Activated T-cell treated with anti-CD3 and anti-CD28 coated beads, Interleukin-2, amount 50 U/mL, for 72 hours (primary cell): Measurements from ENCODE around the gene ETS1. TPM values are rescaled to one million over a fixed set of nuclear protein-coding genes. Genes with fewer than 3 reads are reported as not detected.
"Not testable (repeated sequence)": the region's sequence is repeated elsewhere in the genome, so short reads cannot be mapped to it uniquely, and the experiment has no call there.

Source experiments
- ATAC-seq, 2 donors: fragments of 150-1000 bp; cut with Tn5 transposase; replicated peaks in 1 of 2; 2 replicates each; pipeline ENCODE4 v1.10.0; 2021; ENCODE audit warnings: moderate library complexity in 2 of 2, mild to moderate bottlenecking in 1 of 2
- DNase-seq, 2 donors: peaks; one replicate each; pipeline ENCODE4 v3.0.0; 2021 to 2022; ENCODE audit warnings: mixed read lengths in 1 of 2
- H3K27ac Mint-ChIP-seq: one replicate; pipeline ENCODE4 v1.8.0; 2022; ENCODE audit warnings: mild to moderate bottlenecking, moderate library complexity, mixed read lengths
- H3K27me3 Mint-ChIP-seq: one replicate; pipeline ENCODE4 v1.8.0; 2022; ENCODE audit warnings: low read depth, mixed read lengths
- H3K36me3 Mint-ChIP-seq, 2 donors: one replicate each; pipeline ENCODE4 v1.8.0; 2022; ENCODE audit warnings: mixed read lengths in 2 of 2, mild to moderate bottlenecking in 1 of 2; ENCODE audit not compliant: insufficient read depth in 2 of 2
- H3K4me1 Mint-ChIP-seq: one replicate; pipeline ENCODE4 v1.8.0; 2022; ENCODE audit warnings: low read depth, mixed read lengths
- H3K4me3 Mint-ChIP-seq, 2 donors: one replicate each; pipeline ENCODE4 v1.8.0; 2022; ENCODE audit warnings: mild to moderate bottlenecking in 2 of 2, mixed read lengths in 2 of 2, moderate library complexity in 2 of 2
- H3K9me3 Mint-ChIP-seq, 2 donors: one replicate each; pipeline ENCODE4 v1.8.0; 2022; ENCODE audit warnings: mixed read lengths in 2 of 2
- total RNA-seq, 2 donors: library from RNA; stranded (reverse); gene quantifications; one replicate each; pipeline ENCODE4 v1.2.3, GENCODE V29; 2022

ETS1 gene
- total RNA-seq, 2 donors from 2014 or later: 713 to 736 TPM

DNA sequence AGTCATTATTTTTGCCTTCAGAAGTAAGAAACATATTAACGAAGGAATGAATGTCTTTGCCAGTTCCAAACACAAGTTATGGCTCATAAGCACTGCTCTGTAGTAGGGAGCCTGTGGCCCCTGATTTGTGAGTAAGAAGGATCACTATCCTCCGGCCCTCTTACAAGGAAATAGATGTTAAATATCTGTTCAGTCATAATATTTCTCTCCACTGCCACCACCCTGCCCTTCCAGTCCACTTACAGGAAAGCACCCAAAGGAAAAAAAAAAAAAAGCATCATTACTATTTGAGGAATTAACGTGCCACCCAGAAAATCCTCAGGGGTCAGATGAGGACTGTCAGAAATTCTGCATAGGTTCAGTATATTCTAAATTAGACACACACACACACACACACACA, 123.4 kb downstream of the ETS1 start:
- H3K27ac Mint-ChIP-seq: peak overlapping the region; percentile 100
- no peak for DNase-seq
- H3K4me3 Mint-ChIP-seq: peak overlapping the region; percentile 80 to 95
- ATAC-seq: no peak
- no peaks in the 10 kb centered on the region for H3K27me3 Mint-ChIP-seq
- peaks cover 49 to 87% of the 10 kb centered on the region in 2 donors for H3K36me3 Mint-ChIP-seq
- peaks cover 86% of the 10 kb centered on the region for H3K4me1 Mint-ChIP-seq
- H3K9me3 Mint-ChIP-seq: no peaks in the 10 kb centered on the region

DNA sequence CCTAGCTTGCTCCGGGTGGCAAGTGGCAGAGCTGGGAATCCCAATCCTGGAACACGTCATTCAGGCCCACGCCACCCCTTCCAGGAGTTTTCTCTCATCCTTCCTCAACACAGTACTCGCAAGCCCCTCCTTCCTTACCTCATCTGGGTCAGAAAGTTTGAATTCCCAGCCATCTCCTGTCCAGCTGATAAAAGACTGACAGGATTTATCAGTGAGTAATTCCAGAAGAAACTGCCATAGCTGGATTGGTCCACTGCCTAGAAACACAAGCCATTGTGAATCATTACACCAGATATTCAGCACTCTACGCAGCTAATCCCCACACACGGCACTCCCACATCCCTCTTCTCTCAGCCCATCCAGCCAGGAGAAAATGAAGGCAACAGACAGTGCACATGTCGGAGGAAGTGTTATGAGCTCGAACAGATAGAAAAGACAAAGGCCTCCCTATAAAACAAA, 124.0 kb downstream of the ETS1 start:
- DNase-seq (no peak), ATAC-seq (no peak)
- H3K36me3 Mint-ChIP-seq: peaks cover 46 to 84% of the 10 kb centered on the region in 2 donors
- H3K9me3 Mint-ChIP-seq: no peaks in the 10 kb centered on the region
- H3K27ac Mint-ChIP-seq: peak overlapping the region; percentile 100
- H3K27me3 Mint-ChIP-seq: no peaks in the 10 kb centered on the region
- peak overlapping the region; percentile 34 to 40 for H3K4me3 Mint-ChIP-seq
- peaks cover 80% of the 10 kb centered on the region for H3K4me1 Mint-ChIP-seq

DNA sequence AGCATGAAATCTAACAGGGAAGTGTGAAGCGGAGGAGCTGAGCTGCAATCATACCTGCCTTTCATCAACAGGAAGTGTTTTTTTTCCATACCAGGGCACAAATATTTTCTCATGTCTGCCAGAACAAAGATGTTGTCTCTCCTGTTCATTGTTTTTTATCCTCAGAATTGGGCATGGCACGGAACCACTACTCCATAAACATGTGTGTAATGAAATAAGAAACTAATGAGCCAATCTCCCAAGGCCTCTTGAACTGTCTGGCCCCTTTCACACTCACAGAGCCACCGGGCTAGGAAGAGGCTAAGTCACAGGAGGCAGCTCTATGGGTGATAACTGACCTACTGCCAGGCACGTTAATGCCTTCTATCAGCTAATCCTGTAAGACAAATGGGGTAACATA, 124.4 kb downstream of the ETS1 start:
- Mint-ChIP-seq H3K36me3 (peaks cover 44 to 81% of the 10 kb centered on the region in 2 donors), H3K9me3 (no peaks in the 10 kb centered on the region), H3K27me3 (no peaks in the 10 kb centered on the region), H3K4me1 (peaks cover 75% of the 10 kb centered on the region), H3K4me3 (peak overlapping the region in 1 of 2 donors; percentile 46), H3K27ac (peak overlapping the region; percentile 100)
- no peak for ATAC-seq
- no peak for DNase-seq

DNA sequence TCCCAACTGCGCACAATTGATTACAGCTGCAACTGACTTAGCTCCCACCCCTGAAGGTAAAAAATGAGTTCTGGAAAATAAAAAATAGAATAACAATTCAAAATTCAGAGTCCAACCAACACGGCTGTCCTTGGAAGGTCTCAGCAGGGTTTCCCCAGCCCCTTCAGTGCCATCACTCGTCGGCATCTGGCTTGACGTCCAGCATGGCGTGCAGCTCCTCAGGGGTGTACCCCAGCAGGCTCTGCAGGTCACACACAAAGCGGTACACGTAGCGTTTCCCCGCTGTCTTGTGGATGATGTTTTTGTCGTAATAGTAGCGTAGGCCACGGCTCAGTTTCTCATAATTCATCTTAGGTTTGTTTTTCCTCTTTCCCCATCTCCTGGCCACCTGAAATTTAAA, 125.2 kb downstream of the ETS1 start:
- Mint-ChIP-seq H3K27ac (peak overlapping the region; percentile 100), H3K4me3 (no peak overlapping the region), H3K36me3 (peaks cover 41 to 78% of the 10 kb centered on the region in 2 donors), H3K4me1 (peaks cover 70% of the 10 kb centered on the region), H3K9me3 (no peaks in the 10 kb centered on the region), H3K27me3 (no peaks in the 10 kb centered on the region)
- no peak for DNase-seq
- no peak for ATAC-seq

DNA sequence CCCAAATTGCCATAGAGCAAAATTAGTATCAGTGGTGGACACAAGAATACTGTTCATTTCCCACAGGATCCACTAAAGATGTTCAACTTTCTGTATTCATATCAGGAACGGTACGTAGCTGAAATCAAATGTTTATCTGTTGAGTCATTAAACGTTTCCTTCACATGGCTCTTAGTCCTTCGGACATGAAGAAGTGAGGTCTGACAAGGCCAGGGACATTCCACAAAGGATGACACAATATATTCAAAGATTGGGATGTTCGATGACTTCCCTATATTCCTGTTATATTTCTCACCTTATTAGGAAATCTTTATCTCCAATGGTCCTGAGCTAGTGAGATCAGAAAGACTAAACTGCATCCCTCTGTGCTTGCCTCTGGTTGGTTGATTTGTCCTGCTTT, 129.0 kb downstream of the ETS1 start:
- DNase-seq (no peak), ATAC-seq (no peak)
- Mint-ChIP-seq H3K4me1 (peaks cover 68% of the 10 kb centered on the region), H3K4me3 (no peak overlapping the region), H3K9me3 (no peaks in the 10 kb centered on the region), H3K36me3 (peaks cover 24 to 54% of the 10 kb centered on the region in 2 donors), H3K27me3 (no peaks in the 10 kb centered on the region), H3K27ac (no peak overlapping the region)

DNA sequence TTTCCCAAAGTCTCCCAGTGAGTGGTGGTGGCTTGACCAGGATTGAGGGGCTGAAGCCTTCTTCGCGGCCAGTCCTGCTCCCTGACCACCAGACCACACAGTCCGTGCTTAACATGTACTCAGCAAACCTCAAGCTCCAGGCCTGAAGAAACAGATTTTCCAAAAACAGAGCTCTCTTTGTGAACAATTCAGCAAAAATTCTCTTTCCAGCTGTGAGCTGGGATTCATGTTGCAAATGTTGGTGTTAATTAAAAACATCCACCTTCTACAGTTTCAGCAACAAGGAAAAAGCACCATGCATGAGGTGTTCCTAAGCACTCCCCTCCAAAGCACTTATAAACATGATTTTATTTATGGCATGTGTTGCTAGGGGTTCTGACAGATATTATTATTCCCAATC, 129.5 kb downstream of the ETS1 start:
- DNase-seq (no peak), ATAC-seq (no peak)
- H3K27me3 Mint-ChIP-seq: no peaks in the 10 kb centered on the region
- H3K9me3 Mint-ChIP-seq: no peaks in the 10 kb centered on the region
- H3K4me1 Mint-ChIP-seq: peaks cover 68% of the 10 kb centered on the region
- H3K27ac Mint-ChIP-seq: peak overlapping the region; percentile 91
- no peak overlapping the region for H3K4me3 Mint-ChIP-seq
- H3K36me3 Mint-ChIP-seq: peaks cover 19 to 49% of the 10 kb centered on the region in 2 donors

DNA sequence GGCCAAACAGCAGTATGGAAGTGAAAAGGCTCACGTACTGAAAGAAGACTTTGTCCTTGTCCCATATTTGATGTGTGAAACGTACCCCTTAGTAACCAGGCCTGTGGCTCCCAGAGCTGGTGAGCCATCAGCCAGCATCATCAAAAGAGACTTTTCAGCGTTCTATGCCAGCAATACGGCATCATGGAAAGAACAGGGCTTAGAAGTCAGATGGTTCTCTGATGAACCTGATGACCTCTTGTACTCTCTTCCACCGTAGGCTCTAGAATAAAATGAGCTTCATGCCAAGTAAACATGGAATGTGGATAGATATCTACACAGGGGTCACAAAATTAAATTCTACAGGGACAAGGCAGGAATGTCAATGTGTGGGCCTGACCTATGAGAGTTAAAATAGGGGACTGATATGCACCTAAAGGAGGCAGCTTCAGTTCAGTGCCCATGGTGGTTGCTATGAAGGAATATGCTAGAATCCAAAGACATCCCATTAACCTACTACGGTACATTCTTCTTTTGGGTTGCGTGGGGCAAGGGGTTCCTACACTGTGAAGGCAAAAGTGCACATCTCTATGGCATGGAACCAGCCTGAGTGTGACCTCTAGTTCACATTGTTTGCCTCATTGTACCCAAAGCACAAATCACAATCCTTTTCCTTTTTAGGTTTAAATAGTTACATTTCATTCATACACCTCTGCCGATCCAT, 130.6 kb downstream of the ETS1 start:
- H3K27me3 Mint-ChIP-seq: no peaks in the 10 kb centered on the region
- peaks cover 13 to 38% of the 10 kb centered on the region in 2 donors for H3K36me3 Mint-ChIP-seq
- H3K27ac Mint-ChIP-seq: peak overlapping the region; percentile 91
- H3K4me3 Mint-ChIP-seq: no peak overlapping the region
- H3K4me1 Mint-ChIP-seq: peaks cover 68% of the 10 kb centered on the region
- no peak for DNase-seq
- ATAC-seq: no peak
- no peaks in the 10 kb centered on the region for H3K9me3 Mint-ChIP-seq

DNA sequence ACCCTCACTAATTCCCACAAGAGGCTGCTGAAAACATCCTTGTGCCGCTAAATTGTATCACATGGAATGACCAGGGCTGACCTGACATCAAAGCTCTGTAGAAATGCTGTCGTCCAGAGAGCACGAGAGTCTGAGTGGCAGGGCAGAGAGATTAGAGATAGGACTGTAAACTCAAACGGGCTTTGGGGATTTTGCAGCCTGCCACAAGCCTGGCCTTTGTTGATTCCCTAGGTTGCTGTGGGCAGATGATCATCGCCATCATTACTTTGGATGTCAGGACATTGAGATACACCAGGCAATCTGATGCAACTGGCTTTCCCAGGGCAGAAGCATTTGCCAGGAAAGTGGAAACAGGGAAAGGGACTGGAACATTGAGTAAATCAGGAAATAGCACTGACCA, 131.6 kb downstream of the ETS1 start:
- Mint-ChIP-seq H3K27me3 (no peaks in the 10 kb centered on the region), H3K27ac (peak overlapping the region; percentile 90), H3K9me3 (no peaks in the 10 kb centered on the region), H3K4me1 (peaks cover 67% of the 10 kb centered on the region), H3K4me3 (no peak overlapping the region), H3K36me3 (peaks cover 11 to 29% of the 10 kb centered on the region in 2 donors)
- DNase-seq (no peak), ATAC-seq (no peak)

DNA sequence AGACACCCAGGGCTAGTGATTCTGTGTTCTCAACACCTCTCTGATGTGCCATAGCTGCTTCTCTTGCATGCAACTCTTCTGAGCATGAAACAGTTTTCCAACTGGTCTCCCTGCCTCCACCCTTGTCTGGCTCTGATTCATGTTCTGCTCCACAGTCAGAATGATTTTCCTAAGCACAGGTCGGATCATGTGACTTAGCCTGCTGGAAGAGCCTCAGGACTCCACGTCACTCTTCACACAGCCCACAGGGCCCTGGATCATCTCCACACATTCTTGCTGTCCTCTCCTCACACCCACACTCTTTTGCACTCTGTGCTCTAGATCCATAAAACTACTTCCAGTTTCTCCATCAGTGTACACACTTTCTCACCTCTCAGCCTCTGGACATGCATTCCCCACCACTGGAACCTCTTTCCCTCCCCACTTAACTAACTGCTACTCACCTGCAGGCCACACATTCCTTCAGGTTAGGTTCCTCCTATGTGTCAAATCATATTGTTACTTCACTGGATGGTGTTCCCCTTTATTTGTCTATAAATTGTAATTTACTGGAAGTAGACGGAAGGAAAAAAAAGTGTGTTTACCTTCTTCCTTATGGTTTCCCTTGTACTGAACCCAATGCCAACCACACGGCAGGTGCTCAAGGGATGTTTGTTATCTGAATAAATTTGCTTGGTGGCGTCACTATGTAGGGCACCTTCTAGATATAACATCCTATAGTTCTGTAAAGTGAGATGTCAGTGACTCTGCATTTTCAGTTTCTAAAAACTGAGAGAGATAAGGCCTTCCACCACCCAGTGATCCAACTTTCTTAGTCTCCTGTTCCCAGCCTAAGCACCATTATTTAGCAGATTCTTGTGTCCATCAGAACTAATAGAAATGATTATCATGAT, 133.7 kb downstream of the ETS1 start:
- no peaks in the 10 kb centered on the region for H3K9me3 Mint-ChIP-seq

DNA sequence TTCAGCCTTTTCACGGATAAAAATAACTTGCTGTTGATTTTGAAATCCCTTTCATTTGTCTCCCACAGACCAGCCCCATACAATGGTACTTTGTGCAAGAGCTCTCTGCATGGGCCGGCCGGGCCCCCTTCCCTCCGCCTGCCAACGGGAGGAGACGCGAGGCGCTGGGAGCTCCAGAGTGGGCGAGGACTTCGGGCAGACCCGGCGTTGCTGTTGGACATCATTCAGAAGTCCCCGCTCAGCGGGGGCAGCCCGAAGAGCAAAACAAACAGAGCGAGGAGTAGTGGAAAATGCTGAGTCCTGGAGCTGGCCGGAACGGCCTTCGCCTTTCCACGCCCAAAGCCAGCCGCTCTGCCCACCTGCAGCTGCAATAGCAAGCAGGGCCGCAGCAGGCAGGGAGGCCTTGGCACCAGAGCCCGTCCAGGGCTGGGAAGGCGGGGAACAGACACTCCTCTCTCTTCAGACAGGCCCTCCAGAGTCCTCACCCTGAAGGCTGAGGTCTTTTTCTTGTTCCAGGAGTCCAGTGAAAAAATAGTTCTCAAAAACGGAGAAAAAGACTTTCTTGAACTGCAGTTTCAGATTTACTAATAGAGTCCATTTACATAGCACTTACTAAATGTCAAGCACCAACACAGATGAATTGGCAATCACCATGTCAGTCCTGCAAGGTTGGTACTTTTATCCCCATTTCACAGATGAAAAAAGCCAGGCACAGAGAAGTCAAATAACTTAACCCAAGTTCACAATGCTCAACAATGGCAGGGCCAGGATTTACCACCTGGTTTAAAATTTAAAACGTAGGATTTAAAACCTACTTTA, 135.5 kb downstream of the ETS1 start:
- Mint-ChIP-seq H3K4me3 (peak overlapping the region; percentile 45 to 46), H3K9me3 (no peaks in the 10 kb centered on the region), H3K36me3 (peaks cover 0 to 5% of the 10 kb centered on the region in 2 donors), H3K4me1 (peaks cover 86% of the 10 kb centered on the region), H3K27ac (peak overlapping the region; percentile 91), H3K27me3 (no peaks in the 10 kb centered on the region)
- DNase-seq (no peak), ATAC-seq (peak; percentile 8 to 13)

More for the DNA sequence above, 133.7 kb downstream of the ETS1 start:
- peak overlapping the region; percentile 90 for H3K27ac Mint-ChIP-seq
- no peak for DNase-seq
- peak overlapping the region in 1 of 2 donors; percentile 5 for H3K4me3 Mint-ChIP-seq
- H3K4me1 Mint-ChIP-seq: peaks cover 77% of the 10 kb centered on the region
- H3K36me3 Mint-ChIP-seq: peaks cover 3 to 14% of the 10 kb centered on the region in 2 donors
- ATAC-seq: peak; percentile 13 to 22
- no peaks in the 10 kb centered on the region for H3K27me3 Mint-ChIP-seq

DNA sequence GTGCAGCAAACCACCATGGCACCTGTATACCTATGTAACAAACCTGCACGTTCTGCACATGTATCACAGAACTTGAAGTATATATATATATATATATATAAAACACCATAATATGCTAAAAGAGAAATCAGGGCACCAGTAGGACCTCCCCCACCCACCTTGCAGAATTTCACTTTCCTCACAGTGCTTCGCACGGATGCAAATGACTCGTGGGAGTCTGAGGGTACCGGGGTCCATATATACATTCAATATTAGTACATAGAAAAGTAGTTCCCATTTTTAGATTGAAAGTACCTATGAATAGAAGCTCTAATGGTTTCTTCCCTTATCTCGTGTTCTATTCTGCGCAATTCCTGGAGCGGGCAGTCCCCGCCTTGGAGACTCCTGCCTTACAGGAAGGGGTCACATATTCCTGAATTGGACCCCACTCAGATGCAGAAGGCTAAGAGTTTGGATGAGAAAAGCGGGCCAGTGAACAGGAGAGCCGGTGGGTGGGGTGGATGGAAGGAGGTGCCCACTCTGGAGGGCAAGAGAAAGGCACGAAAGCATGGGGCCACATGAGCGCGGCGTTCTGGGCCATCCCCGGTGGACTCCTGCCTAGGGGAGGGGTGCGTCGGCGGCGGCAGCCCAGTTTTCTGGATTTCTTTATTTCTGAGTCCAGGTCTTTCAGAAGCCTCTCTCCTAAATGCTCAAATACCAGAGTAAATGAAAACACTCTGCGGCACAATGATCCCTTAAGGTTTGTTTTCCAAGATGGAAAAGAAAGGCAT, 136.3 kb downstream of the ETS1 start:
- no peak for ATAC-seq
- no peaks in the 10 kb centered on the region for H3K27me3 Mint-ChIP-seq
- H3K9me3 Mint-ChIP-seq: no peaks in the 10 kb centered on the region
- peaks cover 84% of the 10 kb centered on the region for H3K4me1 Mint-ChIP-seq
- H3K36me3 Mint-ChIP-seq: peaks cover 0 to 2% of the 10 kb centered on the region in 2 donors
- H3K4me3 Mint-ChIP-seq: no peak overlapping the region
- peak overlapping the region; percentile 91 for H3K27ac Mint-ChIP-seq
- no peak for DNase-seq

DNA sequence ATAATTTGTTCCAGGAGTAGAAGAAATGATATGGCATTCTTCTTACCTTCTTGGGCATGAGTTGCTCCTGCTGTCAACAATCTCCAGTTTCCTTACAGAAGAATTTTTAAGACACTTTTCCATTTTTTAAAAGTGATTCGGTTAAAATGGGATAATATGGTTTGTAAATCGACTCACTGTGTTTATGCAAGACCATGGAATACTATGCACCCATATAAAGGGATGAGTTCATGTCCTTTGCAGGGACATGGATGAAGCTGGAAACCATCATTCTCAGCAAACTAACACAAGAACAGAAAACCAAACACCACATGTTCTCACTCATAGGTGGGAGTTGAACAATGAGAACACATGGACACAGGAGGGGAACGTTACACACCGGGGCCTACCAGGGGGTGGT, 136.9 kb downstream of the ETS1 start:
- H3K36me3 Mint-ChIP-seq, H3K27me3 Mint-ChIP-seq, H3K9me3 Mint-ChIP-seq, ATAC-seq, DNase-seq: not testable (repeated sequence)
- Mint-ChIP-seq H3K27ac (peak overlapping the region; percentile 71), H3K4me1 (peaks cover 80% of the 10 kb centered on the region), H3K4me3 (peak overlapping the region in 1 of 2 donors; percentile 10)
